Colonic mucosa (tissue), 4 donors: ENCODE results near the gene SEMA6D. TPM values are rescaled to one million over a fixed set of nuclear protein-coding genes. Genes with fewer than 3 reads are reported as not detected.

ENCODE experiments used
- DNase-seq: peaks from one replicate; pipeline ENCODE4 v3.0.0-alpha.2; 2020
- H3K27ac ChIP-seq: fragments of 200-600 bp; one replicate; pipeline ENCODE4 v1.8.0; 2021
- H3K27me3 ChIP-seq: fragments of 200-600 bp; one replicate; pipeline ENCODE4 v1.8.0; 2021
- H3K36me3 ChIP-seq: fragments of 200-600 bp; one replicate; pipeline ENCODE4 v1.8.0; 2021
- H3K4me1 ChIP-seq: fragments of 200-600 bp; one replicate; pipeline ENCODE4 v1.8.0; 2021; ENCODE audit warnings: mild to moderate bottlenecking
- H3K4me3 ChIP-seq: fragments of 200-600 bp; one replicate; pipeline ENCODE4 v1.8.0; 2021
- H3K9ac ChIP-seq, 2 donors: one replicate each; pipeline ENCODE4 v1.7.0; 2013; ENCODE audit warnings: control low read depth in 2 of 2, low read depth in 2 of 2, low read length in 2 of 2
- H3K9me3 ChIP-seq: fragments of 200-600 bp; one replicate; pipeline ENCODE4 v1.8.0; 2021
- intact Hi-C: fragments of 100-400 bp; cut with DNase I; formaldehyde crosslinking; loops from one replicate; pipeline ENCODE4 v1.14.1; 2022
- total RNA-seq, 2 donors: library from RNA; stranded (reverse); fragmentation: NEBNext Ultra II Directional in 1 of 2; extraction: Animal tissue kit (Norgen Biotek cat#: 25700) in 1 of 2; gene quantifications; one replicate each; pipeline ENCODE4 v1.2.1, GENCODE V29; 2021
- TF ChIP-seq, protein P1 (sequence below): fragments of 200-600 bp; IDR thresholded peaks from one replicate; pipeline ENCODE4 v1.8.0; 2022; ENCODE audit warnings: antibody characterized with exemption, mild to moderate bottlenecking
- donor health status: healthy.
- donor health status: DM: no; HTN: no; CAD: no.
- donor health status: DM: no; HTN: no; CAD: no.

The SEMA6D gene
- total RNA-seq, 2 donors from 2014 or later = 26.4 to 34.7 TPM

- no peak for DNase-seq
- TF ChIP-seq, protein P1, sequence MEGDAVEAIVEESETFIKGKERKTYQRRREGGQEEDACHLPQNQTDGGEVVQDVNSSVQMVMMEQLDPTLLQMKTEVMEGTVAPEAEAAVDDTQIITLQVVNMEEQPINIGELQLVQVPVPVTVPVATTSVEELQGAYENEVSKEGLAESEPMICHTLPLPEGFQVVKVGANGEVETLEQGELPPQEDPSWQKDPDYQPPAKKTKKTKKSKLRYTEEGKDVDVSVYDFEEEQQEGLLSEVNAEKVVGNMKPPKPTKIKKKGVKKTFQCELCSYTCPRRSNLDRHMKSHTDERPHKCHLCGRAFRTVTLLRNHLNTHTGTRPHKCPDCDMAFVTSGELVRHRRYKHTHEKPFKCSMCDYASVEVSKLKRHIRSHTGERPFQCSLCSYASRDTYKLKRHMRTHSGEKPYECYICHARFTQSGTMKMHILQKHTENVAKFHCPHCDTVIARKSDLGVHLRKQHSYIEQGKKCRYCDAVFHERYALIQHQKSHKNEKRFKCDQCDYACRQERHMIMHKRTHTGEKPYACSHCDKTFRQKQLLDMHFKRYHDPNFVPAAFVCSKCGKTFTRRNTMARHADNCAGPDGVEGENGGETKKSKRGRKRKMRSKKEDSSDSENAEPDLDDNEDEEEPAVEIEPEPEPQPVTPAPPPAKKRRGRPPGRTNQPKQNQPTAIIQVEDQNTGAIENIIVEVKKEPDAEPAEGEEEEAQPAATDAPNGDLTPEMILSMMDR = no peak
- Histone ChIP-seq H3K27me3 (no peaks in the 10 kb centered on the region), H3K4me1 (no peaks in the 10 kb centered on the region), H3K9me3 (no peaks in the 10 kb centered on the region), H3K9ac (no peak overlapping the region), H3K4me3 (no peak overlapping the region), H3K27ac (no peak overlapping the region), H3K36me3 (no peaks in the 10 kb centered on the region)
- intact Hi-C loops = no loop called here
These were observed 32.9 kb downstream of the SEMA6D start for GRCh38 chr15:47750030-47750739.

GRCh38 chr15:47750740-47751262 is 33.5 kb downstream of the SEMA6D start:
- intact Hi-C loops = no loop called here
- H3K4me3 ChIP-seq = no peak overlapping the region
- no peaks in the 10 kb centered on the region for H3K9me3 ChIP-seq
- no peaks in the 10 kb centered on the region for H3K4me1 ChIP-seq
- H3K27me3 ChIP-seq = no peaks in the 10 kb centered on the region
- H3K36me3 ChIP-seq = no peaks in the 10 kb centered on the region
- no peak for DNase-seq
- H3K9ac ChIP-seq = no peak overlapping the region
- H3K27ac ChIP-seq = no peak overlapping the region
- TF ChIP-seq, protein P1 = no peak

DNA sequence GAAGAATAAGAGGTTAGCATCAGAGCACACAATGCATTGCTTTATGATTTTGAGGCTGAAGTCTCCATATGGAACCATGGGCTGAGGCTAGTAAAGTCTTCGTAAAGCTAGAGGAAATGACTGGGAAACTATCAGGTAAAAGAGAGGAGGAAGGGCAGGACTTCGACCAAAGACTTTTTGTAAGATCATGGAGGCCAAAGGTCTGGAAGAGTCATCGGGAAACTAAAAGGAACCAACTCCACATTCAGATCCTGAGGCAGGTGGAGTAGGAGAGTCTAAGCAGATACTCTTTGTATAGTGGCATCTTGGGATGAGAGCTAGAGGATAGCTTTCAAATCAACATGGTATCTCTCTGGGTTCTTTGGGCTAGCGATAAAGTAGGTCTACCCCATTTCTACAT is 36.3 kb downstream of the SEMA6D start:
- no peaks in the 10 kb centered on the region for H3K9me3 ChIP-seq
- no peak overlapping the region for H3K9ac ChIP-seq
- intact Hi-C loops = no loop called here
- H3K4me3 ChIP-seq = no peak overlapping the region
- TF ChIP-seq, protein P1 = no peak
- no peaks in the 10 kb centered on the region for H3K36me3 ChIP-seq
- no peak for DNase-seq
- H3K27ac ChIP-seq = no peak overlapping the region
- H3K4me1 ChIP-seq = no peaks in the 10 kb centered on the region
- H3K27me3 ChIP-seq = no peaks in the 10 kb centered on the region

DNA sequence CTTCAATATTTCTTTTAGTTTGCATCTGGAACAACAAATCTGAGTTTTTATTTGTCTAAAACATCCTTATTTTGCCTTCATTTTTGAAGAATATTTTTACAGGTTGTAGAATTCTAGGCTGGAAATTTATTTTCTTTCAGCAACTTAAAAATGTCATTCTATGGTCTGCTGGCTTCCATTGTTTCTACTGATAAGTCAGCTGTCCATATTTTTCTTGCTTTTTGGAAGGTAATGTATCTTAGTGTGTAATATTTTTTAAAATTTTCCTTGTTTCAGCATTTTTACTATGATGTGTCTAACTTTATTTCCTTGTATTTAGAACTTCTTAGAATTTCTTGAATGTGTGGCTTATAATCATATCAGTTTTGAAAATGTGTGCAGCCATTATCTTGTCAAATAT is 37.0 kb downstream of the SEMA6D start:
- no peak for DNase-seq
- intact Hi-C loops = no loop called here
- no peaks in the 10 kb centered on the region for H3K4me1 ChIP-seq
- no peak overlapping the region for H3K9ac ChIP-seq
- H3K36me3 ChIP-seq = no peaks in the 10 kb centered on the region
- no peaks in the 10 kb centered on the region for H3K27me3 ChIP-seq
- no peak overlapping the region for H3K27ac ChIP-seq
- no peaks in the 10 kb centered on the region for H3K9me3 ChIP-seq
- TF ChIP-seq, protein P1 = no peak
- H3K4me3 ChIP-seq = no peak overlapping the region

DNA sequence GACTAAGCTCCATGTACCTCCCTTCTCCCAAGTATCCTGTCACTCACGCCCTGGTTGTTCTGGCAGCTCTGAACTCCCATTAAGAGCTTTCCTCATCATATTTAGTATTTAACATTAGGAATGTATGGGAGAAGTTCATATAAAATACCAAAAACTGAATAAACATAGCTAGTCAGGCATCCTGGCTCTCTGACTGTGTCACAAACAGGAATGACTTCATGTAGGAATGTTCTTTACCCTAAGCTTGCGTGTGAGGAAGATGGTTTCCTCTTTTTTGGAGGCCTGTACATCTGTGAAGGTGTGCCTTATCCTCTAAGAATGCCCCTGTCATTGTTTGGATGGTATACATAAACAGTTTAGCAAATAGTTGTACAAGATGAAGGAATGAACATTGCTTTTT is 38.6 kb downstream of the SEMA6D start:
- TF ChIP-seq, protein P1 = no peak
- no peak for DNase-seq
- Histone ChIP-seq H3K27me3 (no peaks in the 10 kb centered on the region), H3K9ac (no peak overlapping the region), H3K4me1 (no peaks in the 10 kb centered on the region), H3K27ac (no peak overlapping the region), H3K4me3 (no peak overlapping the region), H3K9me3 (no peaks in the 10 kb centered on the region), H3K36me3 (peaks cover under 1% of the 10 kb centered on the region)
- intact Hi-C loops = no loop called here
